HG03457 (cell line): ENCODE measurements around the gene TCF21.
A peak's percentile ranks its signal among the peaks of the same experiment; 100 is the strongest.

Experiments used
- ATAC-seq: cut with Tn5 transposase; IDR thresholded peaks from one replicate; pipeline ENCODE4 v1.9.1; 2021; ENCODE audit warnings: moderate number of reproducible peaks; ENCODE audit not compliant: unreplicated experiment

The TCF21 gene

GRCh38 chr6:133889557-133890403 is 867 bp downstream of the TCF21 start:
- ATAC-seq, result no peak

GRCh38 chr6:133890711-133891148 is 1.8 kb downstream of the TCF21 start:
- no peak for ATAC-seq

GRCh38 chr6:133891149-133891926 is 2.4 kb downstream of the TCF21 start:
- no peak for ATAC-seq

- no peak for ATAC-seq
Observed at GRCh38 chr6:133891927-133892812, 3.3 kb downstream of the TCF21 start.

- no peak for ATAC-seq
Observed at GRCh38 chr6:133892813-133893691, 4.1 kb downstream of the TCF21 start.

GRCh38 chr6:133893946-133894345 is 5.0 kb downstream of the TCF21 start:
- no peak for ATAC-seq

GRCh38 chr6:133894369-133894768 is 5.5 kb downstream of the TCF21 start:
- ATAC-seq, result no peak

- ATAC-seq, result no peak
Observed at GRCh38 chr6:133894795-133895358, 6.0 kb downstream of the TCF21 start.

GRCh38 chr6:133895573-133896343 is 6.8 kb downstream of the TCF21 start:
- ATAC-seq, result no peak

GRCh38 chr6:133896344-133896721 is 7.4 kb downstream of the TCF21 start:
- ATAC-seq, result no peak

GRCh38 chr6:133898263-133898662 is 9.3 kb downstream of the TCF21 start:
- ATAC-seq, result no peak

GRCh38 chr6:133899556-133899955 is 10.6 kb downstream of the TCF21 start:
- no peak for ATAC-seq

- ATAC-seq, result no peak
Observed at GRCh38 chr6:133903855-133904254, 14.9 kb downstream of the TCF21 start.

GRCh38 chr6:133906050-133906449 is 17.1 kb downstream of the TCF21 start:
- ATAC-seq, result no peak

- peak; percentile 60 for ATAC-seq
Observed at GRCh38 chr6:133916650-133917151, 27.8 kb downstream of the TCF21 start.

GRCh38 chr6:133917781-133918180 is 28.9 kb downstream of the TCF21 start:
- no peak for ATAC-seq

GRCh38 chr6:133918208-133918930 is 29.5 kb downstream of the TCF21 start:
- ATAC-seq, result no peak

- no peak for ATAC-seq
Observed at GRCh38 chr6:133919362-133919761, 30.4 kb downstream of the TCF21 start.
